HG03095 (cell line): Measurements from ENCODE around the gene UNC5C.

Experiments used
- ATAC-seq: cut with Tn5 transposase; IDR thresholded peaks from one replicate; pipeline ENCODE4 v1.9.1; 2021; ENCODE audit warnings: moderate library complexity; ENCODE audit not compliant: unreplicated experiment

Gene UNC5C

GRCh38 chr4:95522682-95523530 lies 25.9 kb downstream of the UNC5C start:
- ATAC-seq = no peak

- no peak for ATAC-seq
These were observed 31.0 kb downstream of the UNC5C start for GRCh38 chr4:95517576-95518345.

- no peak for ATAC-seq
These were observed 32.2 kb downstream of the UNC5C start for GRCh38 chr4:95516528-95517017.

GRCh38 chr4:95515589-95515988 lies 33.2 kb downstream of the UNC5C start:
- ATAC-seq = no peak

- no peak for ATAC-seq
These were observed 35.8 kb downstream of the UNC5C start for GRCh38 chr4:95513022-95513421.

GRCh38 chr4:95511477-95511876 lies 37.3 kb downstream of the UNC5C start:
- ATAC-seq = no peak

GRCh38 chr4:95510877-95511276 lies 37.9 kb downstream of the UNC5C start:
- no peak for ATAC-seq

GRCh38 chr4:95510145-95510544 lies 38.6 kb downstream of the UNC5C start:
- ATAC-seq = no peak

- no peak for ATAC-seq
These were observed 40.4 kb downstream of the UNC5C start for GRCh38 chr4:95508421-95508820.

GRCh38 chr4:95507561-95507960 lies 41.2 kb downstream of the UNC5C start:
- no peak for ATAC-seq

- ATAC-seq = no peak
These were observed 41.6 kb downstream of the UNC5C start for GRCh38 chr4:95507147-95507546.

GRCh38 chr4:95506264-95506663 lies 42.5 kb downstream of the UNC5C start:
- ATAC-seq = no peak

GRCh38 chr4:95505799-95506198 lies 43.0 kb downstream of the UNC5C start:
- no peak for ATAC-seq

GRCh38 chr4:95505151-95505550 lies 43.6 kb downstream of the UNC5C start:
- ATAC-seq = no peak

GRCh38 chr4:95504501-95504900 lies 44.3 kb downstream of the UNC5C start:
- ATAC-seq = no peak

- ATAC-seq = no peak
These were observed 48.4 kb downstream of the UNC5C start for GRCh38 chr4:95500361-95500760.

- no peak for ATAC-seq
These were observed 49.5 kb downstream of the UNC5C start for GRCh38 chr4:95499291-95499696.

- ATAC-seq = no peak
These were observed 54.6 kb downstream of the UNC5C start for GRCh38 chr4:95494186-95494585.

- ATAC-seq = no peak
These were observed 70.1 kb downstream of the UNC5C start for GRCh38 chr4:95478679-95479078.

GRCh38 chr4:95476121-95476520 lies 72.7 kb downstream of the UNC5C start:
- no peak for ATAC-seq

- no peak for ATAC-seq
These were observed 76.2 kb downstream of the UNC5C start for GRCh38 chr4:95472534-95472933.

GRCh38 chr4:95470622-95471021 lies 78.2 kb downstream of the UNC5C start:
- ATAC-seq = no peak
